GM18867 (cell line): ENCODE measurements around the gene ZC3HAV1L.
"Not testable (repeated sequence)": the region's sequence is repeated elsewhere in the genome, so short reads cannot be mapped to it uniquely, and the experiment has no call there.

ENCODE experiments used
- ATAC-seq: cut with Tn5 transposase; IDR thresholded peaks from one replicate; pipeline ENCODE4 v1.9.1; 2021; ENCODE audit warnings: mild to moderate bottlenecking, moderate library complexity; ENCODE audit not compliant: unreplicated experiment

The ZC3HAV1L gene

GRCh38 chr7:139054656-139055055 is 18.8 kb upstream of the ZC3HAV1L start:
- ATAC-seq, result not testable (repeated sequence)

- ATAC-seq, result no peak
Observed at GRCh38 chr7:139054101-139054500, 18.3 kb upstream of the ZC3HAV1L start.

- ATAC-seq, result no peak
Observed at GRCh38 chr7:139051655-139052054, 15.8 kb upstream of the ZC3HAV1L start.

GRCh38 chr7:139049936-139050335 is 14.1 kb upstream of the ZC3HAV1L start:
- ATAC-seq, result no peak

GRCh38 chr7:139049111-139049510 is 13.3 kb upstream of the ZC3HAV1L start:
- no peak for ATAC-seq

- no peak for ATAC-seq
Observed at GRCh38 chr7:139047970-139048369, 12.1 kb upstream of the ZC3HAV1L start.

GRCh38 chr7:139046143-139046542 is 10.3 kb upstream of the ZC3HAV1L start:
- no peak for ATAC-seq

GRCh38 chr7:139044813-139045794 is 9.3 kb upstream of the ZC3HAV1L start:
- no peak for ATAC-seq

- ATAC-seq, result no peak
Observed at GRCh38 chr7:139043823-139044812, 8.3 kb upstream of the ZC3HAV1L start.

- peak; percentile 38 for ATAC-seq
Observed at GRCh38 chr7:139041378-139042085, 5.7 kb upstream of the ZC3HAV1L start.

GRCh38 chr7:139038691-139039090 is 2.8 kb upstream of the ZC3HAV1L start:
- ATAC-seq, result no peak

GRCh38 chr7:139036901-139037300 is 1.1 kb upstream of the ZC3HAV1L start:
- no peak for ATAC-seq

GRCh38 chr7:139034855-139035585 is 822 bp downstream of the ZC3HAV1L start:
- peak; percentile 33 for ATAC-seq

- no peak for ATAC-seq
Observed at GRCh38 chr7:139034336-139034735, 1.5 kb downstream of the ZC3HAV1L start.

GRCh38 chr7:139033346-139034114 is 2.3 kb downstream of the ZC3HAV1L start:
- ATAC-seq, result no peak

GRCh38 chr7:139032473-139032872 is 3.4 kb downstream of the ZC3HAV1L start:
- ATAC-seq, result no peak

GRCh38 chr7:139029353-139029752 is 6.5 kb downstream of the ZC3HAV1L start:
- no peak for ATAC-seq

- ATAC-seq, result no peak
Observed at GRCh38 chr7:139026551-139026950, 9.3 kb downstream of the ZC3HAV1L start.

GRCh38 chr7:139025861-139026260 is 10.0 kb downstream of the ZC3HAV1L start:
- ATAC-seq, result not testable (repeated sequence)
